Eye (tissue), 1 donor: Measurements from ENCODE around the gene TGFBR3.
"Not testable (repeated sequence)": the region's sequence is repeated elsewhere in the genome, so short reads cannot be mapped to it uniquely, and the experiment has no call there.

Experiments
- DNase-seq: peaks from one replicate; pipeline ENCODE4 v3.0.0-alpha.2; 2015

TGFBR3 gene

GRCh38 chr1:91679446-91679845 lies 206.5 kb downstream of the TGFBR3 start:
- DNase-seq = no peak

DNA sequence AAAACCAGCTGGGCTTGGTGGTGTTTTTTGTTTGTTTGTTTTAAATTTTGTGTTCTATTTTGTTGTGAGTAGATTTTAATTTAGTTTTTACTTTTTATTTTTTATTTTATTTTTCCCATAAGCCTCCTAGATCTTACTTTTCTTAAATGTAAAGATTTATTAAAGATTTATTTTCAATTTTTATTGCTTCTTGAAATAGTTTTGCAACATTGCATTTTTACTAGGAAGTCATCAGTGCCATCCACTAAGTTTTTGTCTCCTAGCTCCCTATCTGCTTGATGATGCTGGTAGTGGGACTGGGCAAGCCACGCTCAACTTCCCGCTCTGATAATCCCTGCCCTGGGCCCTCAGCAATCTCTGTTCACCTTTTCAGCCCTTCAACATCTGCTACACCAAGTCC lies 209.9 kb downstream of the TGFBR3 start:
- no peak for DNase-seq

- no peak for DNase-seq
Observed at GRCh38 chr1:91674107-91674506, 211.8 kb downstream of the TGFBR3 start.

GRCh38 chr1:91673613-91674012 lies 212.3 kb downstream of the TGFBR3 start:
- no peak for DNase-seq

DNA sequence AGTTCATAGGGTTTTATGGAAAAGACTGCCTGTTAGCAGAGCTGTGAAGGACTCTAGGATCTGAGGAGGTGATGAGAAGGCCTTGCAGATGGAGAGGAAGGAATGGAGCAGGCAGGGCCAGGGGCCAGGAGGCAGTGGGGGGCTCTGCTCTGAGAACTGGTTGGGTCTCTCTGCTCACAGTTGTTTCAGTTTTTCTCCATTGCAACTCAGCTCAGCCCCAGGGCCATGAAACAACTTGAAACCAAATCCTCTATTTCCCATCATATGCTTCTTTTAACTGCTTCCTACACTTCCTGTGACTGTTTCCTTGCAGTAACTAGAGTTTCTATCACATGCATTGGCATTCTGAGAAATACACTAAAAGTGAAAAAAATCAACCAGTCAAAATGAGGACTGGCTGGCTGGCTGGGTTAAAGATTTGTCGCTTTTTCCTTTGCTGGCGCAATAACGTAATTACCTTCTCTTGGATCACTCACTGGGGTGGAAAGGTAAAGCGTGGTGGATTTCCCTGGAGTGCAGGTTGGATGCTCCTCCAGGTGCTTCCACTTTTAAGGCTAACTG lies 213.3 kb downstream of the TGFBR3 start:
- DNase-seq = no peak

- DNase-seq = no peak
Observed at GRCh38 chr1:91670781-91671180, 215.2 kb downstream of the TGFBR3 start.

DNA sequence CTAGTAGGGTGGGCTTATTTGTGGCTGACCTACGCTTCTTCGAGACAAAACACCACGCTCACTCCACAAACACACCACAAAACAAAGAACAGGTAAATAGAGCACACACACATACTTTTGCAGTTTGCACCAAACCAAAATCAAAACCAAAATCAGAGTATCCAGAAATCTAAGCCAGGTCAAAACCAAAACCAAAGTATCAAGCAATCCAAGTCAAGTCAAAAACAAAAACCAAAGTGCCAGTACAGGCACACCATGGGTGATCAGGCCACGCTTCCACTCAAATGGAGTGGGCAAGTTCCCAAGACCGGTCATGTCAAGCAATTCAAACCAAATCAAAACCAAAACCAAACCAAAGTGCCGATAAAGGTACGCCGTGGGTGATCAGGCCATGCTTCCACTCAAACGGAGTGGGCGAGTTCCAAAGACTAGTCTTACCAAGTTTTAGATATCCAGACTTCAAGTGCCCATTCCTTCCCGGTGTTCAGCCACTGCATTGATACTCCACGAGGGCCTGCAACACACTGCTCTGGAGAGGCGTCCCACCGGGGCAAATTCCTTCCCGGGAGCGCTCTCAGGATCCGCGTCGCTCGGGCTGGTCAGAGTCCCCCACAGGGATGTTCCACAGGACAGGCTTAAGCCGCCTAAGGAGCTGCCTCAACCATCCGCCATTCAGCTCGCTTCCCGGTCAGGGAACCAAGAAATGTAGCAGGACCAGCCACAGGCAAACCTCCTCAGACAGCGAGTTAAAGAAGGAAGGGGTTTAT lies 216.2 kb downstream of the TGFBR3 start:
- no peak for DNase-seq

- DNase-seq = not testable (repeated sequence)
Observed at GRCh38 chr1:91666651-91667050, 219.3 kb downstream of the TGFBR3 start.

- no peak for DNase-seq
Observed at GRCh38 chr1:91661121-91661520, 224.8 kb downstream of the TGFBR3 start.

DNA sequence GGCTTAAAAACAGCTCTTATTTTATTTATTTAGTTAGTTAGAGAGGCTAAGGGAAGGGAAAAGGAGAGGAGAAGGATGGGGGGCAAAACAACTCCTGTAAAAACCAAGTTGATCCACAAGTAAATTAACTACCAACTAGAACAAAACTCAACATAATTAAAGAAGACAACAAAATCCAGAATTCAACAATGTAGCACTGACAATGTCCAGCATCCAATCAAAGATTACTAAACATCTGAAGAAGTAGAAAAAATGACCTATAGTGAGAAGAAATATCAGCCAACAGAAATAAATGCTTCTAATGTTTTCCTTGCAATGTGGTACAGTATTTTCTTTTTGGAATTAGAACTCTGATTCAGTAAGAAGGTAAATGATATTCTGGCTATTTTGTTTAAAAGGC lies 225.2 kb downstream of the TGFBR3 start:
- DNase-seq = no peak

DNA sequence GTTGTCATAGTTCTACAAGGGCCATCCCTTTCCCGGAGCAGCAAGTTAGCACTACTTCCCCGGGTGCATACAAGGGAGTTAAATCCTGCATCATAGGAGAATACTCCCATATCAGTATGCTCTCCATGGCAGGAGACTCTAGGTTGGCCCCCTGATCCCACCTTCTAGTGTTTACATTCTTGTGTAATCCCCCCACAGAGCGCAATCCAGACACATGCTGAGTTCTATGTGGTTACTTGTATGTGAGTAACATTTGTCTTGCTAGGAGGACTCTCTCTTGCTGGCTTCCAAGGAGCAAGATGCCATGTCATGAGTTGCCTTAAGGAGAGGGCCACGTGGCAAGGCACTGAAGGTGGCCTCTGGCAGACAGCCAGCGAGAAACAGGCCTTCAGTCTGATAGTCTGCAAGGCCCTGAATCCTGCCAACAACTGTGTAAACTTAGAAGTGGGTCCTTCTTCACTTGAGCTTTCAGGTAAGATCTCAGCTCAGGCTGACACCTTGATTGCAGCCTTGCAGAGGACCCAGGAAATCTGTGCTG lies 230.0 kb downstream of the TGFBR3 start:
- no peak for DNase-seq

GRCh38 chr1:91653183-91653582 lies 232.8 kb downstream of the TGFBR3 start:
- DNase-seq = no peak

- DNase-seq = peak; percentile 65
Observed at GRCh38 chr1:91651661-91652071, 234.3 kb downstream of the TGFBR3 start.

- DNase-seq = peak; percentile 13
Observed at GRCh38 chr1:91651243-91651642, 234.7 kb downstream of the TGFBR3 start.

DNA sequence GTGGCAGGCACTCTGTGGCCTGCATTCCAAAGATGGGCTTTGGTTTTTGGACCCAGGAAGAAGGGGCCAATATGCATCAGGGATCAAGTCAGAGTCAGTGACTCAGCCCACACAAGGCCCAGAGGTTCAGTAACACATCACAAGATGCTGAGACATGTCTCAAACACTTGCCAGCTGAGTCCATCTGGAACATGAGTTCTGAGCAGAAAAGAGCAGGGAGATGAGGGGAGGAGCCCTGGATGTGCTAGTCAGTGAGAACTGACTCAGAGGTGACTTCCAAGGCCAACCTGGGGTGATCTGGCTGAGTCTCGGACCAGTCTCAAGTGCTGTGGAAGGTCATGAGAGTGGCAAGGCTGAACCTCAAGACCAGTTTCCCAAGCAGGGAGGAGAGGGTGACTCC lies 235.2 kb downstream of the TGFBR3 start:
- peak; percentile 28 for DNase-seq

DNA sequence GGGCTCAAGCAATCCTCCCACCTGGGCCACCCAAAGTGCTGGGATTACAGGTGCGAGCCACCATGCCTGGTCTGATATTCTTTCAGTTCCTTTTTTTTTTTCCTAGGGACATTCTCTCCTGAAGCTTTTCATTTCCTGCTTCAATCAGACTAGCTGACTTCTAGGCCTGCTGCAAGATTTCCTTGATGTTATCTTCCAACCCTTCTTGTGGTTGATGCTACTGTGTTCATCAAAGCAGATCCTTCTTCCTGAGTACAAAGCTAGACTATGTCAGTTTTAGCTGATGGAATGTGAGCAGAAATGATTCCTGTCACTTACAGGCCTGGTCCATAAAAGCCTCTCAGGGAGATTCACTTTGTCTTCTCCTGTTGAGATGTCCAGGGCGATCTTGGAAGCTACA lies 238.9 kb downstream of the TGFBR3 start:
- no peak for DNase-seq

- DNase-seq = peak; percentile 15
Observed at GRCh38 chr1:91645031-91645430, 240.9 kb downstream of the TGFBR3 start.

DNA sequence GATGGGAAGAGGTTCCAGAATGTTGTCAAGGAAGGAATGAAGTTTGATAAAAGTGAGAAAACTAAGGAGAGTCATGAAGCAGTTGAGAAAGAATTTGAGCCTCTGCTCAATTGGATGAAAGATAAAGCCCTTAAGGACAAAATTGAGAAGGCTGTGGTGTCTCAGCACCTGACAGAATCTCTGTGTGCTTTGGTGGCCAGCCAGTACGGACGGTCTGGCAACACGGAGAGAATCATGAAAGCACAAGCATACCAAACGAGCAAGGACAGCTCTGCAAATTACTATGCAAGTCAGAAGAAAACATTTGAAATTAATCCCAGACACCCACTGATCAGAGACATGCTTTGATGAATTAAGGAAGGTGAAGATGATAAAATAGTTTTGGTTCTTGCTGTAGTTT lies 242.5 kb downstream of the TGFBR3 start:
- DNase-seq = no peak

DNA sequence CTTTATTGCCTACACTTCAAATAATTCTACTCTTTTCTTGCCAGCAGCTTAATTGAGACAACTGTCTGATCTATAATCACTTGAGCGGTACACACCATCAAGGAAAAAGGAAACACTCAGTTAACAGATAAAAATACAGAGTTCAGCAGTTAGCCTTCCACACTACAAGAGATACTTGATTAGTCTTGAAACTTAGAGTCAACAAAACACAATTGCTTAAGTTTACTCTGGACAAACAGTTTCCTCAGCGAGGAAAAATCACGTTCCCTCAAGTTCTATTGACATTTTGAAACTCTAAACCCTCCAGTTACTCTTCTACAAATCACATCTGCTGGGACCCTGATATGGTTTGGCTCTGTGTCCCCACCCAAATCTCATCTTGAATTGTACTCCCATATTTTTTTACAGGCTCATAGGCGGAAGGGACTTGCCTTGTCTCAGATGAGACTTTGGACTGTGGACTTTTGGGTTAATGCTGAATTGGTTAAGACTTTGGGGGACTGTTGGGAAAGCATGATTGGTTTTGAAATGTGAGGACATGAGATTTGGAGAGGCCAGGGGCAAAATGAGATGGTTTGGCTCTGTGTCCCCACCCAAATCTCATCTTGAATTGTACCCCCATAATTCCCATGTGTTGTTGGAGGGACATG lies 244.9 kb downstream of the TGFBR3 start:
- DNase-seq = no peak

GRCh38 chr1:91637539-91637994 lies 248.4 kb downstream of the TGFBR3 start:
- DNase-seq = no peak

GRCh38 chr1:91635763-91636162 lies 250.2 kb downstream of the TGFBR3 start:
- DNase-seq = no peak

DNA sequence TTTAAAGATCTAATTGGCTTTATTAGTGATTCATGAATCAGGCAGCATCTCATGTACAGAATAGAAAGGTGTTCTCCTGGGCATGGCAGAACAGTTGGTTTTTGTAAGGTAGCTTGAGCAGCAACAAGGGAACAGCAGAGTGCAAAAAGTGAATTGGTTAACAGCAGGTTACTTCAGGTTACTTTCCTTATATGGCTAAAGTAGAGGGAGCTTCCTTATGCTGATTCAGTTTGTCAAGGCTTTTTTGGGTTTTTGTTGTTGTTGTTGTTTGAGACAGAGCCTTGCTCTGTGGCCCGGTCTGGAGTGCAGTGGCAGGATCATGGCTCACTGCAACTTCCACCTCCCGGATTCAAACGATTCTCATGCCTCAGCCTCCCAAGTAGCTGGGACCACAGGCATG lies 252.5 kb downstream of the TGFBR3 start:
- DNase-seq = no peak

GRCh38 chr1:91631718-91632330 lies 254.1 kb downstream of the TGFBR3 start:
- no peak for DNase-seq
